ENCODE measurements around the gene LYPD4.

DNA sequence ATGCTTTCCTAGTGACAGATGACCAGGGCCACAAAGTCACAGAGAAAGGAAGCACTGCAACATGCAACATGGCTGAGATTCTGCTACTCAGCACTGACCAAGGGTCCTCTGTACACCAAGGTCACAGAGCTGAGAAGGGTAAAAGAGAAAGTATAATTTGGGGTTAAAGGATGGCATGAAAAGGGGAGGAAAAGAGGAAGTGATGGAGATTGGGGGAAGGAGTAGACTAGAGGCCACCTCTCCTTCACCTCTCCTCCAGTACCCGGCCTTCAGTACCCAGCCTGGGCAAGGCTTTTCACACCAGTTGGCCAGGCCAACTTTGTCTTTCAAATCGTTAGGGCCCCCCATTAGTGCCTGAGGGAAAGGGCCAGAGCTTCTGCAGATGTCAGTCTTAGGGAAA is 9.3 kb upstream of the LYPD4 start:
- TF ChIP-seq, protein P1, sequence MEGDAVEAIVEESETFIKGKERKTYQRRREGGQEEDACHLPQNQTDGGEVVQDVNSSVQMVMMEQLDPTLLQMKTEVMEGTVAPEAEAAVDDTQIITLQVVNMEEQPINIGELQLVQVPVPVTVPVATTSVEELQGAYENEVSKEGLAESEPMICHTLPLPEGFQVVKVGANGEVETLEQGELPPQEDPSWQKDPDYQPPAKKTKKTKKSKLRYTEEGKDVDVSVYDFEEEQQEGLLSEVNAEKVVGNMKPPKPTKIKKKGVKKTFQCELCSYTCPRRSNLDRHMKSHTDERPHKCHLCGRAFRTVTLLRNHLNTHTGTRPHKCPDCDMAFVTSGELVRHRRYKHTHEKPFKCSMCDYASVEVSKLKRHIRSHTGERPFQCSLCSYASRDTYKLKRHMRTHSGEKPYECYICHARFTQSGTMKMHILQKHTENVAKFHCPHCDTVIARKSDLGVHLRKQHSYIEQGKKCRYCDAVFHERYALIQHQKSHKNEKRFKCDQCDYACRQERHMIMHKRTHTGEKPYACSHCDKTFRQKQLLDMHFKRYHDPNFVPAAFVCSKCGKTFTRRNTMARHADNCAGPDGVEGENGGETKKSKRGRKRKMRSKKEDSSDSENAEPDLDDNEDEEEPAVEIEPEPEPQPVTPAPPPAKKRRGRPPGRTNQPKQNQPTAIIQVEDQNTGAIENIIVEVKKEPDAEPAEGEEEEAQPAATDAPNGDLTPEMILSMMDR (IDR thresholded peaks at IDR 0.05), result no peak
- TF ChIP-seq EZH2 (IDR thresholded peaks at IDR 0.05), result no peak
- no peak for TF ChIP-seq EZH2phosphoT487 (IDR thresholded peaks at IDR 0.05)
